Fibroblast of villous mesenchyme (primary cell): ENCODE measurements around the gene KIF27. TPM values are rescaled to one million over a fixed set of nuclear protein-coding genes. Genes with fewer than 3 reads are reported as not detected.
A peak's percentile ranks its signal among the peaks of the same experiment; 100 is the strongest.
"Not testable (repeated sequence)": the region's sequence is repeated elsewhere in the genome, so short reads cannot be mapped to it uniquely, and the experiment has no call there.

Experiments
- DNase-seq: peaks from one replicate; pipeline ENCODE4 v3.0.0-alpha.2; 2010; ENCODE audit warnings: low read depth
- H3K4me3 ChIP-seq: 2 replicates; pipeline ENCODE4 v1.5.1; 2011; ENCODE audit warnings: low read depth, mild to moderate bottlenecking, low read length
- CTCF ChIP-seq: IDR thresholded peaks from 2 replicates; pipeline ENCODE4 v1.5.1; 2012; ENCODE audit warnings: low read depth, mild to moderate bottlenecking, low read length; ENCODE audit not compliant: insufficient read depth
- total RNA-seq: library from RNA; depleted of rRNA; stranded (reverse); fragments of >200 nt; gene quantifications from 2 replicates; pipeline ENCODE4 v1.2.3, GENCODE V29; 2012

KIF27 gene
- total RNA-seq, 1 donor: 3.9 TPM

- DNase-seq: peak; percentile 4
Measured at GRCh38 chr9:83906144-83906543, 15.1 kb downstream of the KIF27 start.

GRCh38 chr9:83900615-83901014, 20.6 kb downstream of the KIF27 start:
- DNase-seq, H3K4me3 ChIP-seq: not testable (repeated sequence)

More at GRCh38 chr9:83906144-83906543, 15.1 kb downstream of the KIF27 start:
- peak; percentile 11 for TF ChIP-seq CTCF
- no peak overlapping the region for H3K4me3 ChIP-seq

- not testable (repeated sequence) for H3K4me3 ChIP-seq, DNase-seq
Measured at GRCh38 chr9:83894301-83894700, 26.9 kb downstream of the KIF27 start.

GRCh38 chr9:83886498-83886897, 34.7 kb downstream of the KIF27 start:
- DNase-seq: not testable (repeated sequence)

GRCh38 chr9:83885559-83886240, 35.5 kb downstream of the KIF27 start:
- not testable (repeated sequence) for H3K4me3 ChIP-seq
- DNase-seq: peak; percentile 85

More at GRCh38 chr9:83886498-83886897, 34.7 kb downstream of the KIF27 start:
- not testable (repeated sequence) for H3K4me3 ChIP-seq

- H3K4me3 ChIP-seq, DNase-seq: not testable (repeated sequence)
Measured at GRCh38 chr9:83881687-83882408, 39.4 kb downstream of the KIF27 start.

GRCh38 chr9:83875559-83875958, 45.7 kb downstream of the KIF27 start:
- not testable (repeated sequence) for H3K4me3 ChIP-seq

GRCh38 chr9:83849895-83850294, 71.3 kb downstream of the KIF27 start:
- H3K4me3 ChIP-seq, DNase-seq: not testable (repeated sequence)

More at GRCh38 chr9:83875559-83875958, 45.7 kb downstream of the KIF27 start:
- not testable (repeated sequence) for DNase-seq

- not testable (repeated sequence) for H3K4me3 ChIP-seq
Measured at GRCh38 chr9:83837070-83837643, 84.1 kb downstream of the KIF27 start.

GRCh38 chr9:83830426-83831071, 90.7 kb downstream of the KIF27 start:
- not testable (repeated sequence) for DNase-seq, H3K4me3 ChIP-seq

More at GRCh38 chr9:83837070-83837643, 84.1 kb downstream of the KIF27 start:
- DNase-seq: not testable (repeated sequence)

- H3K4me3 ChIP-seq: not testable (repeated sequence)
- peak; percentile 15 for DNase-seq
Measured at GRCh38 chr9:83824986-83825623, 96.1 kb downstream of the KIF27 start.

GRCh38 chr9:83817356-83818278, 103.6 kb downstream of the KIF27 start, which contains the start of gene GKAP1:
Gene GKAP1, minus strand, starts transcription at chr9:83817769. Its CDS starts 11,252 bp downstream, at chr9:83806517.
- H3K4me3 ChIP-seq: peak within 1 kb of the TSS; percentile 61
- DNase-seq: peak; percentile 71

- H3K4me3 ChIP-seq: peak overlapping the region; percentile 61
- not testable (repeated sequence) for DNase-seq
Measured at GRCh38 chr9:83817011-83817355, 104.2 kb downstream of the KIF27 start.

GRCh38 chr9:83815120-83815519, 106.1 kb downstream of the KIF27 start:
- not testable (repeated sequence) for H3K4me3 ChIP-seq, DNase-seq

- not testable (repeated sequence) for DNase-seq
Measured at GRCh38 chr9:83809213-83809612, 112.0 kb downstream of the KIF27 start.

GRCh38 chr9:83804454-83804853, 116.8 kb downstream of the KIF27 start:
- not testable (repeated sequence) for H3K4me3 ChIP-seq, DNase-seq

More at GRCh38 chr9:83809213-83809612, 112.0 kb downstream of the KIF27 start:
- not testable (repeated sequence) for H3K4me3 ChIP-seq
